GM12878 (cell line): ENCODE results near the gene SLC26A11. TPM values are rescaled to one million over a fixed set of nuclear protein-coding genes. Genes with fewer than 3 reads are reported as not detected.
"Not testable (repeated sequence)": the region's sequence is repeated elsewhere in the genome, so short reads cannot be mapped to it uniquely, and the experiment has no call there.

Source experiments
- ATAC-seq: fragments of 200-7000 bp; cut with Tn5 transposase; 3 replicates; pipeline ENCODE4 v1.9.1; 2020; ENCODE audit warnings: mild to moderate bottlenecking, moderate library complexity
- BruUV-seq: library from RNA; stranded (reverse); fragments of 400-500 nt; replicated peaks from 2 replicates; lab custom pipeline; 2021; lab: Mats Ljungman, UMichigan
- CTCF ChIA-PET: fragments of 300-600 bp; sonication (Branson Sonifier 250); formaldehyde crosslinking; extraction: SDS; loops from one replicate; lab custom pipeline; 2021; ENCODE audit warnings: inconsistent platforms; lab: Yijun Ruan, JAX
- POLR2A ChIA-PET: fragments of 350-600 bp; formaldehyde crosslinking; extraction: SDS; loops from one replicate; lab custom pipeline; 2021; ENCODE audit warnings: inconsistent platforms; lab: Charles Lee
- RAD21 ChIA-PET: fragments of 300-600 bp; sonication (Branson Sonifier 250); formaldehyde crosslinking; loops from one replicate; lab custom pipeline; 2023; ENCODE audit warnings: antibody characterized with exemption; ENCODE audit not compliant: unreplicated experiment; lab: Charles Lee
- SMC1A ChIA-PET: fragments of 300-600 bp; sonication (Branson Sonifier 250); formaldehyde crosslinking; loops from one replicate; lab custom pipeline; 2023; ENCODE audit not compliant: unreplicated experiment, uncharacterized antibody; lab: Charles Lee
- DNase-seq: peaks from one replicate; pipeline ENCODE4 v3.0.0-alpha.2; 2011; ENCODE audit warnings: low read depth, low spot score
- FAIRE-seq: peaks from 3 replicates; lab custom pipeline; 2011; peaks lifted over from hg19 to GRCh38; lab: Jason Lieb, UNC
- H2AFZ ChIP-seq: 2 replicates; pipeline ENCODE4 v1.6.0; 2011; ENCODE audit warnings: low read depth, low read length, control low read depth; ENCODE audit not compliant: control insufficient read depth
- H3K27ac ChIP-seq: 2 replicates; pipeline ENCODE4 v1.5.1; 2011; ENCODE audit warnings: control low read depth; ENCODE audit not compliant: control insufficient read depth, insufficient read depth
- H3K27me3 ChIP-seq, 2 experiments: replicated peaks in 1 of 2; 2 replicates each; pipeline versions ENCODE4 v1.6.0 to v1.6.1; 2011; ENCODE audit warnings: low read length in 1 of 2; ENCODE audit not compliant: control insufficient read depth in 2 of 2, insufficient read depth in 2 of 2
- H3K36me3 ChIP-seq, 2 experiments: 2 replicates each; pipeline ENCODE4 v1.5.1; 2011; ENCODE audit warnings: low read length in 1 of 2; ENCODE audit not compliant: control insufficient read depth in 2 of 2, insufficient read depth in 2 of 2
- H3K4me1 ChIP-seq: 2 replicates; pipeline ENCODE4 v1.6.1; 2011; ENCODE audit warnings: mild to moderate bottlenecking, low read length, moderate library complexity, mixed read lengths; ENCODE audit not compliant: control insufficient read depth, insufficient read depth
- H3K4me2 ChIP-seq: 2 replicates; pipeline ENCODE4 v1.6.0; 2011; ENCODE audit warnings: control low read depth; ENCODE audit not compliant: control insufficient read depth, insufficient read depth
- H3K4me3 ChIP-seq: fragments of 200-600 bp; sonication (generic); 2 replicates; pipeline ENCODE4 v1.5.1; 2016
- H3K79me2 ChIP-seq: 2 replicates; pipeline ENCODE4 v1.6.0; 2011; ENCODE audit warnings: low read length; ENCODE audit not compliant: control insufficient read depth, insufficient read depth
- H3K9ac ChIP-seq: 2 replicates; pipeline ENCODE4 v1.8.0; 2011; ENCODE audit warnings: low read length, control low read depth, mixed read lengths; ENCODE audit not compliant: control insufficient read depth, insufficient read depth
- H3K9me3 ChIP-seq: replicated peaks from 3 replicates; pipeline ENCODE4 v1.5.1; 2011; ENCODE audit warnings: mild to moderate bottlenecking, low read length; ENCODE audit not compliant: control insufficient read depth, insufficient read depth
- H4K20me1 ChIP-seq: 2 replicates; pipeline ENCODE4 v1.6.0; 2011; ENCODE audit not compliant: control insufficient read depth, insufficient read depth
- BMI1 ChIP-seq: fragments of 450-650 bp; IDR thresholded peaks from 2 replicates; pipeline ENCODE4 v1.6.1; 2016; ENCODE audit warnings: mild to moderate bottlenecking, moderate library complexity, borderline replicate concordance
- FOXK2 ChIP-seq: fragments of 450-650 bp; IDR thresholded peaks from 2 replicates; pipeline ENCODE4 v1.6.1; 2017; ENCODE audit warnings: mild to moderate bottlenecking, moderate library complexity
- HCFC1 ChIP-seq: fragments of 150-350 bp; IDR thresholded peaks from 2 replicates; pipeline ENCODE4 v1.6.1; 2014; ENCODE audit warnings: low read length
- STAT1 ChIP-seq: fragments of 450-650 bp; conservative IDR thresholded peaks from 2 replicates; pipeline ENCODE4 v1.6.1; 2014; ENCODE audit warnings: antibody characterized with exemption, mild to moderate bottlenecking
- ZNF207 ChIP-seq: fragments of 450-650 bp; IDR thresholded peaks from 2 replicates; pipeline ENCODE4 v1.6.1; 2014; ENCODE audit warnings: antibody characterized with exemption, mild to moderate bottlenecking, borderline replicate concordance
- WGBS: methylation state at CpG from one replicate; pipeline ENCODE4 v1.1.6; 2016; ENCODE audit warnings: low lambda C conversion rate; ENCODE audit not compliant: insufficient replicate concordance, insufficient coverage; ENCODE audit errors: missing lambda C conversion rate; 5-methylcytosine and 5-hydroxymethylcytosine counted together
- in situ Hi-C: fragments of 300-500 bp; cut with MboI; formaldehyde crosslinking; loops from 9 replicates; pipeline ENCODE4 v1.14.3; 2018; ENCODE audit warnings: mixed read lengths
- intact Hi-C: fragments of 100-400 bp; cut with micrococcal nuclease; formaldehyde crosslinking; loops from one replicate; pipeline ENCODE4 v1.14.2; 2022; ENCODE audit not compliant: unreplicated experiment
- polyA plus RNA-seq, 11 experiments: library from polyadenylated mRNA; depleted of rRNA in 4 of 11; unstranded in 6 of 11; stranded (reverse) in 5 of 11; fragments of >200 nt; fragmentation: Nextera tagmentation in 4 of 11; fragmentation: Illumina TruSeq in 1 of 11; extraction: Ambion mirVana in 4 of 11; extraction: Trizol in 1 of 11; gene quantifications; 1 replicate in 1 of 11; 2 replicates in 10 of 11; pipeline versions ENCODE4 v1.2.1 to v1.2.3, GENCODE V29; 2011 to 2016; ENCODE audit warnings: inconsistent platforms in 2 of 11, missing spikeins in 2 of 11, low read depth in 1 of 11
- total RNA-seq, 4 experiments: library from RNA; depleted of rRNA in 3 of 4; stranded (reverse); fragments of >200 nt in 3 of 4; fragmentation: Illumina TruSeq in 1 of 4; extraction: Trizol in 1 of 4; gene quantifications; 2 replicates each; pipeline versions ENCODE4 v1.2.1 to v1.2.3, GENCODE V29; 2013 to 2021
- TF ChIP-seq, protein P1 (sequence below): fragments of 450-650 bp; IDR thresholded peaks from 2 replicates; pipeline ENCODE4 v1.6.1; 2017; ENCODE audit warnings: mild to moderate bottlenecking, moderate library complexity
- TF ChIP-seq, protein P2 (sequence below): fragments of 450-650 bp; IDR thresholded peaks from 2 replicates; pipeline ENCODE4 v1.6.1; 2016; ENCODE audit warnings: mild to moderate bottlenecking
- TF ChIP-seq, protein P3 (sequence below): IDR thresholded peaks from 2 replicates; pipeline ENCODE4 v1.6.1; 2011; ENCODE audit warnings: low read depth, low read length, improper control_type of control experiment, borderline replicate concordance

SLC26A11 gene
- total and polyA plus RNA-seq, 10 of the 15 experiments (the other 5 are each of a cell fraction or from before 2014, with no cell fraction given) = 0.05 to 4.1 (median 1.2) TPM; not detected in 1

- Histone ChIP-seq H3K27ac (no peak overlapping the region), H3K4me3 (no peak overlapping the region), H3K4me1 (no peaks in the 10 kb centered on the region), H3K79me2 (no peaks in the 10 kb centered on the region), H3K9ac (no peak overlapping the region), H4K20me1 (no peaks in the 10 kb centered on the region), H3K4me2 (no peak overlapping the region), H3K9me3 (peaks cover 2% of the 10 kb centered on the region; the same call in 1 of the 3 replicates), H2AFZ (no peak overlapping the region), H3K36me3 (no peaks in the 10 kb centered on the region), H3K27me3 (no peaks in the 10 kb centered on the region)
- BruUV-seq = no TSS peak
- intact Hi-C loops (loop anchor here (10.0 kb wide), 2 partner anchors 137 to 167 kb away; no protein-coding TSS in a partner anchor), in situ Hi-C loops (no loop called here)
- WGBS = 83% methylated on average over 27 of the region's 27 CpGs
- FAIRE-seq (no peak), ATAC-seq (no peak), DNase-seq (no peak)
- ChIA-PET SMC1A (no interaction called here), CTCF (interaction anchor here (1.0 kb wide), 1 partner anchor 14 kb away, joined by 3 read pairs; no protein-coding TSS in a partner anchor), POLR2A (no interaction called here), RAD21 (interaction anchor here (1.4 kb wide), 1 partner anchor 97 kb away, joined by 3 read pairs; no protein-coding TSS in a partner anchor)
- TF ChIP-seq FOXK2 (no peak), BMI1 (no peak), HCFC1 (no peak), ZNF207 (no peak), STAT1 (no peak)
- TF ChIP-seq, protein P1, sequence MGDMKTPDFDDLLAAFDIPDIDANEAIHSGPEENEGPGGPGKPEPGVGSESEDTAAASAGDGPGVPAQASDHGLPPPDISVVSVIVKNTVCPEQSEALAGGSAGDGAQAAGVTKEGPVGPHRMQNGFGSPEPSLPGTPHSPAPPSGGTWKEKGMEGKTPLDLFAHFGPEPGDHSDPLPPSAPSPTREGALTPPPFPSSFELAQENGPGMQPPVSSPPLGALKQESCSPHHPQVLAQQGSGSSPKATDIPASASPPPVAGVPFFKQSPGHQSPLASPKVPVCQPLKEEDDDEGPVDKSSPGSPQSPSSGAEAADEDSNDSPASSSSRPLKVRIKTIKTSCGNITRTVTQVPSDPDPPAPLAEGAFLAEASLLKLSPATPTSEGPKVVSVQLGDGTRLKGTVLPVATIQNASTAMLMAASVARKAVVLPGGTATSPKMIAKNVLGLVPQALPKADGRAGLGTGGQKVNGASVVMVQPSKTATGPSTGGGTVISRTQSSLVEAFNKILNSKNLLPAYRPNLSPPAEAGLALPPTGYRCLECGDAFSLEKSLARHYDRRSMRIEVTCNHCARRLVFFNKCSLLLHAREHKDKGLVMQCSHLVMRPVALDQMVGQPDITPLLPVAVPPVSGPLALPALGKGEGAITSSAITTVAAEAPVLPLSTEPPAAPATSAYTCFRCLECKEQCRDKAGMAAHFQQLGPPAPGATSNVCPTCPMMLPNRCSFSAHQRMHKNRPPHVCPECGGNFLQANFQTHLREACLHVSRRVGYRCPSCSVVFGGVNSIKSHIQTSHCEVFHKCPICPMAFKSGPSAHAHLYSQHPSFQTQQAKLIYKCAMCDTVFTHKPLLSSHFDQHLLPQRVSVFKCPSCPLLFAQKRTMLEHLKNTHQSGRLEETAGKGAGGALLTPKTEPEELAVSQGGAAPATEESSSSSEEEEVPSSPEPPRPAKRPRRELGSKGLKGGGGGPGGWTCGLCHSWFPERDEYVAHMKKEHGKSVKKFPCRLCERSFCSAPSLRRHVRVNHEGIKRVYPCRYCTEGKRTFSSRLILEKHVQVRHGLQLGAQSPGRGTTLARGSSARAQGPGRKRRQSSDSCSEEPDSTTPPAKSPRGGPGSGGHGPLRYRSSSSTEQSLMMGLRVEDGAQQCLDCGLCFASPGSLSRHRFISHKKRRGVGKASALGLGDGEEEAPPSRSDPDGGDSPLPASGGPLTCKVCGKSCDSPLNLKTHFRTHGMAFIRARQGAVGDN = no peak
- TF ChIP-seq, protein P2, sequence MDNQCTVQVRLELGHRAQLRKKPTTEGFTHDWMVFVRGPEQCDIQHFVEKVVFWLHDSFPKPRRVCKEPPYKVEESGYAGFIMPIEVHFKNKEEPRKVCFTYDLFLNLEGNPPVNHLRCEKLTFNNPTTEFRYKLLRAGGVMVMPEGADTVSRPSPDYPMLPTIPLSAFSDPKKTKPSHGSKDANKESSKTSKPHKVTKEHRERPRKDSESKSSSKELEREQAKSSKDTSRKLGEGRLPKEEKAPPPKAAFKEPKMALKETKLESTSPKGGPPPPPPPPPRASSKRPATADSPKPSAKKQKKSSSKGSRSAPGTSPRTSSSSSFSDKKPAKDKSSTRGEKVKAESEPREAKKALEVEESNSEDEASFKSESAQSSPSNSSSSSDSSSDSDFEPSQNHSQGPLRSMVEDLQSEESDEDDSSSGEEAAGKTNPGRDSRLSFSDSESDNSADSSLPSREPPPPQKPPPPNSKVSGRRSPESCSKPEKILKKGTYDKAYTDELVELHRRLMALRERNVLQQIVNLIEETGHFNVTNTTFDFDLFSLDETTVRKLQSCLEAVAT = no peak
- TF ChIP-seq, protein P3, sequence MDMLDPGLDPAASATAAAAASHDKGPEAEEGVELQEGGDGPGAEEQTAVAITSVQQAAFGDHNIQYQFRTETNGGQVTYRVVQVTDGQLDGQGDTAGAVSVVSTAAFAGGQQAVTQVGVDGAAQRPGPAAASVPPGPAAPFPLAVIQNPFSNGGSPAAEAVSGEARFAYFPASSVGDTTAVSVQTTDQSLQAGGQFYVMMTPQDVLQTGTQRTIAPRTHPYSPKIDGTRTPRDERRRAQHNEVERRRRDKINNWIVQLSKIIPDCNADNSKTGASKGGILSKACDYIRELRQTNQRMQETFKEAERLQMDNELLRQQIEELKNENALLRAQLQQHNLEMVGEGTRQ = no peak
Measured at GRCh38 chr17:80198144-80198661, 22.0 kb upstream of the SLC26A11 start.

- H3K36me3 ChIP-seq, H4K20me1 ChIP-seq, SMC1A ChIA-PET, H3K4me2 ChIP-seq, BruUV-seq, H2AFZ ChIP-seq, H3K79me2 ChIP-seq, RAD21 ChIA-PET, H3K4me3 ChIP-seq, H3K4me1 ChIP-seq, FAIRE-seq, H3K9me3 ChIP-seq, in situ Hi-C loops, H3K9ac ChIP-seq, H3K27ac ChIP-seq, H3K27me3 ChIP-seq, DNase-seq, ATAC-seq: not testable (repeated sequence)
- CTCF ChIA-PET = interaction anchor here (0.6 kb wide), 1 partner anchor 181 kb away, joined by 3 read pairs; no protein-coding TSS in a partner anchor
- whole genome bisulfite sequencing = 70% methylated on average over 5 of the region's 6 CpGs
- intact Hi-C loops = loop anchor here (10.0 kb wide), 2 partner anchors 136 to 166 kb away; no protein-coding TSS in a partner anchor
- POLR2A ChIA-PET = interaction anchor here (0.6 to 0.7 kb wide), 2 partner anchors 259 to 757 kb away, joined by 3 to 4 read pairs; no protein-coding TSS in a partner anchor
Measured at GRCh38 chr17:80199295-80199694, 20.9 kb upstream of the SLC26A11 start.
